Bronchial epithelial cell (primary cell): ENCODE measurements around the gene BTG3. TPM values are rescaled to one million over a fixed set of nuclear protein-coding genes. Genes with fewer than 3 reads are reported as not detected.

Source experiments
- DNase-seq: peaks from one replicate; pipeline ENCODE4 v3.0.0-alpha.2; 2010; ENCODE audit warnings: low read depth
- FAIRE-seq: peaks from 2 replicates; lab custom pipeline; 2011; peaks lifted over from hg19 to GRCh38; lab: Jason Lieb, UNC
- H3K27me3 ChIP-seq: 2 replicates; pipeline ENCODE4 v1.5.1; 2011; ENCODE audit warnings: low read length; ENCODE audit not compliant: control insufficient read depth, insufficient read depth
- H3K36me3 ChIP-seq: 2 replicates; pipeline ENCODE4 v1.5.1; 2011; ENCODE audit warnings: low read length; ENCODE audit not compliant: control insufficient read depth, insufficient read depth
- H3K4me3 ChIP-seq: 2 replicates; pipeline ENCODE4 v1.5.1; 2011; ENCODE audit warnings: mild to moderate bottlenecking, low read depth, low read length, control low read depth
- CTCF ChIP-seq: IDR thresholded peaks from 2 replicates; pipeline ENCODE4 v1.5.1; 2011; ENCODE audit warnings: mild to moderate bottlenecking, moderate library complexity, low read length, control low read depth, inconsistent platforms; ENCODE audit not compliant: insufficient read depth, severe bottlenecking
- total RNA-seq: library from RNA; depleted of rRNA; stranded (reverse); fragments of >200 nt; gene quantifications from 2 replicates; pipeline ENCODE4 v1.2.1, GENCODE V29; 2014

Gene BTG3
- total RNA-seq, 1 donor from 2014 or later: 32.9 TPM

- FAIRE-seq: no peak
These were observed 1.8 kb downstream of the BTG3 start for GRCh38 chr21:17610911-17611310.

GRCh38 chr21:17609681-17610080, 3.0 kb downstream of the BTG3 start:
- no peak for FAIRE-seq
- no peaks in the 10 kb centered on the region for H3K27me3 ChIP-seq

More at GRCh38 chr21:17610911-17611310, 1.8 kb downstream of the BTG3 start:
- Histone ChIP-seq H3K27me3 (no peaks in the 10 kb centered on the region), H3K4me3 (peak overlapping the region; percentile 87), H3K36me3 (no peaks in the 10 kb centered on the region)
- DNase-seq: no peak
- TF ChIP-seq CTCF: no peak

GRCh38 chr21:17607684-17608083, 5.0 kb downstream of the BTG3 start:
- no peak overlapping the region for H3K4me3 ChIP-seq

More at GRCh38 chr21:17609681-17610080, 3.0 kb downstream of the BTG3 start:
- no peak for DNase-seq
- Histone ChIP-seq H3K36me3 (no peaks in the 10 kb centered on the region), H3K4me3 (no peak overlapping the region)
- TF ChIP-seq CTCF: no peak

GRCh38 chr21:17602874-17603273, 9.8 kb downstream of the BTG3 start:
- DNase-seq (peak; percentile 58), FAIRE-seq (no peak)
- Histone ChIP-seq H3K36me3 (peaks cover 9% of the 10 kb centered on the region), H3K27me3 (no peaks in the 10 kb centered on the region), H3K4me3 (no peak overlapping the region)
- TF ChIP-seq CTCF: no peak

More at GRCh38 chr21:17607684-17608083, 5.0 kb downstream of the BTG3 start:
- Histone ChIP-seq H3K27me3 (no peaks in the 10 kb centered on the region), H3K36me3 (no peaks in the 10 kb centered on the region)
- no peak for TF ChIP-seq CTCF
- DNase-seq (peak; percentile 76), FAIRE-seq (no peak)

GRCh38 chr21:17598437-17598836, 14.3 kb downstream of the BTG3 start:
- DNase-seq (no peak), FAIRE-seq (no peak)
- TF ChIP-seq CTCF: no peak
- Histone ChIP-seq H3K27me3 (no peaks in the 10 kb centered on the region), H3K36me3 (peaks cover 9% of the 10 kb centered on the region), H3K4me3 (no peak overlapping the region)

GRCh38 chr21:17597680-17598079, 15.0 kb downstream of the BTG3 start:
- Histone ChIP-seq H3K4me3 (no peak overlapping the region), H3K27me3 (no peaks in the 10 kb centered on the region), H3K36me3 (peaks cover 9% of the 10 kb centered on the region)
- FAIRE-seq (no peak), DNase-seq (no peak)
- no peak for TF ChIP-seq CTCF
